NCI-H524 (cell line): Measurements from ENCODE around the gene GLO1.

Experiments
- DNase-seq, 2 experiments: peaks; one replicate each; lab custom pipeline; 2025; lab: John Stamatoyannopoulos, UW

GLO1 gene

GRCh38 chr6:38658418-38659167, 44.4 kb downstream of the GLO1 start:
- DNase-seq = no peak

DNA sequence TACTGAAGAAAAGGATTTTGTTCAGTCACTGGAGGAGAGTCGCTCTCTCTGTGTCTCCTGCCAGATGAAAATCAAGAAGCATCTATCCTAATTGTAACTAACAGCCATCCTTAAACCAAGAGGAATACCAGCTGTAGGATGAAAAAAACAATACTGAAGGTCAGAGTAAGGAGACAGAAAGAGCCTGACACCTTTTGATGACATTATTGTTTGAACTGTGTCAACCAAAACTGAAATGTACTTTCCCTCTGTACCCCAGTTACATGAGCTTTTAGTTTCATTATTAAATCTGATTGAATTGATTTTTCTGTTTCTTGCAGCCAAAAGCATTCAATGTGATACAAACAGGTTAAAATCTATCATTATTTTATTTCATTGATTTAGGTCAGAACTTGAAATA, 46.0 kb downstream of the GLO1 start:
- DNase-seq = no peak

DNA sequence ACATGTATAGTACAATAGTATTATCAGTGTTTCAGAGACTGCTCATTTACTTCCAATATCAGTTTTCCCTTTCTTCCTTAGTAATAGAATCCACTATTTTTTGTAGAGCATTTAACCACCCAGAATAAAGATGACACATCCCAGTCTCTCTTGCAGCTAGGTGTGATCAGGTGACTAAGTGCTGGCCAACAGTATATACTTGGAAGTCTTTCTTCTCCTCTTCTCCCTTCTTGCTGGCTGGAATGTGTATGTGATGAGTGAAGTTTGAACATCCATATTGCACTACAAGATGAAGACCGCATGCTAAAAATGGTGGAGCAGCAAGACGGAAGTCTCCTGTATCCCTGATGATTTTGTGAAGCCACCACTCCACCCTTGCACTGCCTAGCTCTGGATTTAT, 48.7 kb downstream of the GLO1 start:
- no peak for DNase-seq

DNA sequence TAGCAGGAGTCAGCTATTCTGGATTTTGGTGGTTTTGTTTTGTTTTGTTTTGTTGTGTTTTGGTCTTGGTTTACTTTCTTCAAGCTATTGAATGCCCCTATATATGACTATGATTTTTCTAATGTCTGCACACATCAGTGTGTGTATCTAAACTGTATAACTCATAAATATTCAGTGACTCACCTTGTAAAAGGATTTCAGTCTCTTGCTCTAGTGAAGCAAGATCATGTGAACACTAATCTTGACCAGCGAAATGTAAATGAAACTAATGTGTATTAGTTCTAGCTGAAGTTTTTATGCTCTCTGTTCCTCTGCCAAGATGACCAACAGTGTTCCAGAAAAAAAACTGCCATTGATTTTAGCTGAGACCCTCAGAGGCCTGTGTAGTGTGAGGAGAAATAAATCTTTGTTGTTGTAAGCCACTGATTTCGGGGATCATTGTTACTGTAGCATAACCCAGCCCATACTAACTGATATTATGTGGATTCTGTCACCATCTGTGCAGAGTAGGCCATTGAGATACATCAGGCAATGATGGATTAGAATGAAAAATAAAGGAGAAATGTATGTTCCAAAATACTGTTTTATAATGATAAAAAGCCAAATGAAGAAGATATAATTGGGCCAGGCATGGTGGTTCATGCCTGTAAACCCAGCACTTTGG, 51.7 kb downstream of the GLO1 start:
- no peak for DNase-seq

- DNase-seq = no peak
These were observed 52.7 kb downstream of the GLO1 start for GRCh38 chr6:38650207-38650752.

GRCh38 chr6:38649744-38650143, 53.2 kb downstream of the GLO1 start:
- no peak for DNase-seq

- no peak for DNase-seq
These were observed 54.3 kb downstream of the GLO1 start for GRCh38 chr6:38648629-38649028.

DNA sequence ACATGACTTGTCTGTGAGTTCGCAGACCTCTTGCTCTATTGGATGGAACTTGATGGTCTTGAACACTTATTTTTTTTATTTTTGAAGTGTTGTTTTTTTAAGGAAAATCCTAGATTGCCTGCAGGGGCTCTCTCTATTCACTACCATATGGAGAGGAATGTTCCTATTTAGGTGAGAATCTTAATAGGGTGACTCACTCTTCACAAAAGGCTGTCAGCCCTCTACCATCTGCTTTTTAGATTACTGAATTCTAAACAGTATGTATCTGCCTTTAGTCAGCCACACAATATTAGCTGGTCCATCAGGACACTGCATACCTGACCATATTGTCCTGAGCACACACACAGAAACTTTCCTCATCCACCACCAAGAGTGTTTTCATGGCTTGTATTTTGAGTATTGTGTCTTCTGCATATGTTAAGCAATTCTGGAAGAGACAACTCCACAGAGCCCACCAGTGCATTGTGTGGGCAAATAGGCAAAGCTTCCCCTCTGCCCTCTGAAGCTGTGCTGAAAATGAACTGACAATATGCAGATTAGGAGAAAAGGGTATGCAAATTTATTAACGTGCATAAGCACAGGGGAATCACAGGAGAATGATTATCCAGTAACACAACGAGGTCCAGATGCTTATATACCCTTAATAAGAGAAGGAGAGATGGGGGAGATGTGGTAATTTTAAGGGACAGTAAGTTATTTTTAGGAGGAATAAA, 56.6 kb downstream of the GLO1 start:
- DNase-seq = peak; percentile 72 to 93

GRCh38 chr6:38644951-38645350, 58.0 kb downstream of the GLO1 start:
- no peak for DNase-seq

- DNase-seq = peak in 1 of 2 experiments; percentile 32
These were observed 62.6 kb downstream of the GLO1 start for GRCh38 chr6:38640216-38640909.

- DNase-seq = peak in 1 of 2 experiments; percentile 68
These were observed 63.3 kb downstream of the GLO1 start, which contains the start of gene BTBD9 for GRCh38 chr6:38639498-38640215. Gene BTBD9, minus strand, starts transcription at chr6:38639929.

DNA sequence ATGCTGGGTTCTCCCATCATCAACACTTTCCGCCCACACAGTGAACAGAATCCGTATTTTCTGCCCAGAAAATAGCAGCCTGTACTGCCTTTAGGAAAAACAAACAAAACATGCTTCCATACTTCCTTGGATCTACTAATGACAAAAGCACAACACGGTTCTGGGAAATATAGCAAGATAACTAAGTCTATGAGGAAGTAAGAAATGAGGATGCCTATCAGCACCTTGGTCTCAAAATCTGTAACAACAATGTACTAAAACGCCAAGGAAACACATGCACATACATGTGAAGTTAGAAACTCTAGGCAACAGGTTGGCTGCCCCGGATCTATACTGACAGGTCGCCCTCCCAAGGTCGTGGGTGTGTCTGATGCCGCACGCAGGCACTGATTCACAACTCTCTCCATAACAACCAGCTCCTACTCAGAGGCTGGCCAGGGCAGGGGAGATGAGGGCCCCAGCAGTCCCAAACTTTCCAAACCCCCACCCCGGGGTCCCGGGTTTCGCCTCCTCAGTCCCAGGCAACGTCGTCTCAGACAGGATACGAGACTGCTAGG, 63.9 kb downstream of the GLO1 start:
- DNase-seq = peak in 1 of 2 experiments; percentile 15

DNA sequence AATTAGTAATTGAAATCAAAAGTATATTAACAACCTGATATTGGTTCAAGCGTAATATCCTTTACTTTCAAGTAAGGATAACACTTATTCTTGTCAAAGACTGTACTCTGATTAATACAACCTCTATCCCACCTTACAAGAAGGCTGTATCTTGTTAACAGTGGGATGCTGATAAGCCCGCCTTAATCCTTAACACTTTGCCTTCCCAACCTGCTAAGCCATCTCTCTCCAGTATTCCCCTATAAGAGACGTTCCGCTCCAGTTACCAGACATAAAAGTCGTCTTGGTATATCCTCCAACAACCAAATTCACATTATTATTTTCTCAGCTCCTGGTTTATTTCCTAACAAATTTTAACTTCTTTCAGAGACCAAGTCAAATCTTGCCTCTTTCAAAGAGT, 65.2 kb downstream of the GLO1 start:
- no peak for DNase-seq

DNA sequence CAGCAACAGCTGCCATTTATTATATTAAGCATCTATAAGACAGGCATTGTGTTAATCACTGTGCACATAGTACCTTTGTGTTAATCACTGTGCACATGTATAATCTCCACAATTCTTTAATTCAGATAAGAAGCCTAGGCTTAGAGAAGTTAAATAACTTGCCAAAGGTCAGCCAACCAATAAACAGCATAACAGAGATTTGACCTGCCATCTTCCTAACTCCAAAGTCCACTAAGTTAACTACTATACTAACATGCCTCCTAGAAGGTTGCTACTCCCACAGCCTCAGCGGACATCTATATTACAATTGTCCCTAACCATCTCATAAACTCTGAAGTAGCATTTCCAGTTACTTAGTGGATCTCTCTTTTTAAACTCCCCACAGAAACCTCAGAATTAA, 66.9 kb downstream of the GLO1 start:
- DNase-seq = no peak

DNA sequence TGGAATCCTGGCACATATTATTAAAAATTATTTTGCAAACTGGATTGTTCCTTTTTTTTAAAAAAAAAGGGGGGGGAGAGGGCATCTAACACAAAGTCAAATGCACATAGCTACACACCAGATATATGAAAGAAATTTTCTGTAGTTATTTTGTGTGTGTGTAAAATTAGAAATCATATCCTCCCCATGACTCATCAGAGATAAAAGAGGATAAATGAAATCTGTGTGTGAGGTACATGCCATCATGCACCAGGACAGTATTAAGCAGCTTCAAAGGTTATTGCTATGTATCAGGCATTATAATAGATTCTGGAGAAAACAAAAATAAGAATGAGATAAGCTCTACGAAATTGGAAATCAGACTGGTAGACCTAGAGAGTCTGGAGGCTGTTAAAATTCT, 68.4 kb downstream of the GLO1 start:
- DNase-seq = no peak

DNA sequence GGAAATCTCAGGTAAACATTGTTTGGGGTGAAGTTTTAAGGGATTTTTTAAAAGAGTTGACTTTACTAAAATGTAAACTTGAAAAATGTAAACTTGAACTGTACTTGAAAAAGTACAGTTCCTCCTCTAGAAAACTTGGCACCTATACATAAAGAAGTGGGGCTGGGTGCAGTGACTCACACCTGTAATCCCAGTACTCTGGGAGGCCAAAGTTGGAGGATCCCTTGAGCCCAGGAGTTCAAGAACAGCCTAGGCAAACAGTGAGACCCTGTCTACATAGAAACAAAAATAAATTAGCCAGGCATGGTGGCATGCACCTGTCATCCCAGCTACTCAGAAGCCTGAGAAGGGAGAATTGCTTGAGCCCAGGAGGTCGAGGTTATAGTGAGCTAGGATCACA, 70.5 kb downstream of the GLO1 start:
- DNase-seq = no peak

DNA sequence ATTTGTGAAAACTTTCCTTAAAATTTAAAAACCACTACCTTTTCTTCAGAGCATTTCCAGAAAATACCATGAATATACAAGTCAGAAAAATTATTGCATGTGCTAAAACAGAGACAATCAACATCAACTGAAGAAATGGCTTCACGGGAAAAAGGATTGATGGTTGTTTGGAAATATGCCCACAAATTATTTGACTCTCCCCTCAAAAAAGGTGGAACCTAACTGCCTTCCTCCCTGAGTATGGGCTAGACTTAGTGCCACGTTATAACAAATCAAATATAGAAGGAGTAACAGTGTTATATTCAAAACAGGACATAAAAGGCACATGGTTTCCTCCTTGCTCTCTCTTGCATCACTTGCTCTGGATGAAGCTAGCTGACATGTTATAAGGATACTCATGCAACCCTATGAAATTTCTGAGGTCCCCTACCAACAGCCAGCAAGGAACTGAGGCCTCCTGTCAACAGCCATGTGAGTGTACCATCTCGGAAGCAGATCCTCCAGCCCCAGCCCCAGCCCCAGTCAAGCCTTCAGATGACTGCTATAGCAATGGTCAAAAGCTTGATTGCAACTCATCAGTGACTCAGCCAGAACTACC, 71.7 kb downstream of the GLO1 start:
- no peak for DNase-seq
